ENCODE measurements around the gene LOXHD1.

LOXHD1 gene

GRCh38 chr18:46541626-46542189 lies 115.3 kb downstream of the LOXHD1 start:
- no peak for DNase-seq (ENCODE audit: low spot score)

- DNase-seq (ENCODE audit: low spot score): no peak
These were observed 118.6 kb downstream of the LOXHD1 start for GRCh38 chr18:46538376-46538775.

GRCh38 chr18:46536215-46536874 lies 120.7 kb downstream of the LOXHD1 start:
- DNase-seq (ENCODE audit: low spot score): no peak

GRCh38 chr18:46531482-46531881 lies 125.5 kb downstream of the LOXHD1 start:
- DNase-seq (ENCODE audit: low spot score): no peak

GRCh38 chr18:46528037-46528436 lies 129.0 kb downstream of the LOXHD1 start:
- DNase-seq (ENCODE audit: low spot score): no peak

GRCh38 chr18:46519870-46520269 lies 137.2 kb downstream of the LOXHD1 start:
- no peak for DNase-seq (ENCODE audit: low spot score)

GRCh38 chr18:46518438-46518837 lies 138.6 kb downstream of the LOXHD1 start:
- no peak for DNase-seq (ENCODE audit: low spot score)

GRCh38 chr18:46516555-46516954 lies 140.5 kb downstream of the LOXHD1 start:
- no peak for DNase-seq (ENCODE audit: low spot score)

GRCh38 chr18:46510386-46510785 lies 146.6 kb downstream of the LOXHD1 start:
- no peak for DNase-seq (ENCODE audit: low spot score)

- no peak for DNase-seq (ENCODE audit: low spot score)
These were observed 147.5 kb downstream of the LOXHD1 start for GRCh38 chr18:46509530-46509929.

- DNase-seq (ENCODE audit: low spot score): no peak
These were observed 149.9 kb downstream of the LOXHD1 start for GRCh38 chr18:46506974-46507586.

GRCh38 chr18:46502444-46502843 lies 154.6 kb downstream of the LOXHD1 start:
- no peak for DNase-seq (ENCODE audit: low spot score)

GRCh38 chr18:46497129-46497528 lies 159.9 kb downstream of the LOXHD1 start:
- DNase-seq (ENCODE audit: low spot score): no peak

GRCh38 chr18:46488471-46489213 lies 168.4 kb downstream of the LOXHD1 start:
- DNase-seq (ENCODE audit: low spot score): peak; percentile 8

- DNase-seq (ENCODE audit: low spot score): no peak
These were observed 171.3 kb downstream of the LOXHD1 start for GRCh38 chr18:46485675-46486194.

- no peak for DNase-seq (ENCODE audit: low spot score)
These were observed 172.0 kb downstream of the LOXHD1 start for GRCh38 chr18:46484971-46485370.

- no peak for DNase-seq (ENCODE audit: low spot score)
These were observed 174.2 kb downstream of the LOXHD1 start for GRCh38 chr18:46482831-46483230.

GRCh38 chr18:46481847-46482245 lies 175.2 kb downstream of the LOXHD1 start:
- no peak for DNase-seq (ENCODE audit: low spot score)

- peak; percentile 83 for DNase-seq (ENCODE audit: low spot score)
These were observed 175.8 kb downstream of the LOXHD1 start for GRCh38 chr18:46481048-46481846.

GRCh38 chr18:46480226-46480625 lies 176.8 kb downstream of the LOXHD1 start:
- peak; percentile 60 for DNase-seq (ENCODE audit: low spot score)

- no peak for DNase-seq (ENCODE audit: low spot score)
These were observed 178.2 kb downstream of the LOXHD1 start for GRCh38 chr18:46478796-46479195.

Measured in cerebellar cortex (tissue), 1 donor.